Activated gamma-delta T cell (primary cell): ENCODE measurements around the gene CCDC40.

ENCODE experiments used
- DNase-seq: peaks from one replicate; lab custom pipeline; 2025; lab: John Stamatoyannopoulos, UW

CCDC40 gene

DNA sequence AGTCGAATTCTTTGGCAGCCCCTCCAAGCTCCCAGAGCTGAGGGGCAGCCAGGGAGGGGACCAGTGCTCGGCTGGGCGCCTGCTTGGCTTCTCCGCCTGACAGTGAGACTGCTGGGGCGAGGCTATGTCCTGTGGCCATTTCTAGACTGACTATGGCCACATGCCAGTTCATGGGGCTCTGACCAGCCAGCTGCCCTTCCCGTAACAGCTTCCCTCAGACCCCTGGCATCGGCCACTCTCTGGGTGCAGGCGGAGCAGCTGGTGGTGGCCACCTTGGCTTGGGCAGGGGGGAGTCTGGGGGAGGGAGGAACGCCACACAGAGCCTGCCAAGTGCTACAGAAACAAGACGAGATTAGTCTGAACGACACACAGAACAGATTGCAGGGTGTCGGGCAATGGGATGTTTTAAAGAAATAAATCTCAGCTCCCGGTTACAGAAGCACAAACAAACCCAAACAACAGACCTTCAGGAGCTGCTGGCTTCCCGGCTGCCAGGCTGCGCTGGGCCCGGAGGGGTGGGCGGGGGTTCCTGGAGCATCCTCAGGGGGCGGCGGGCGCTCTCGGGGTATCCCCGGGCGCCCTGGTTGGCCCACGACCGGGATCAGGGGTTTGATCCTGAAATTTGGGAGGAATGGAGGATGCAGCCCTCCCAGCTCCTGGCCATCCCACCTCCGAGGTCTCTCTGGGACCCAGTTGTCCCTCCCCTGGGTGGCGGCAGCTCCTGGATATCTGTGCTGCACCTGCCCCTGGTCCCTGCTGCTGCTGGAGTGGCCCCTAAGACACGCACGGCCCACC is 35.3 kb upstream of the CCDC40 start:
- no peak for DNase-seq

DNA sequence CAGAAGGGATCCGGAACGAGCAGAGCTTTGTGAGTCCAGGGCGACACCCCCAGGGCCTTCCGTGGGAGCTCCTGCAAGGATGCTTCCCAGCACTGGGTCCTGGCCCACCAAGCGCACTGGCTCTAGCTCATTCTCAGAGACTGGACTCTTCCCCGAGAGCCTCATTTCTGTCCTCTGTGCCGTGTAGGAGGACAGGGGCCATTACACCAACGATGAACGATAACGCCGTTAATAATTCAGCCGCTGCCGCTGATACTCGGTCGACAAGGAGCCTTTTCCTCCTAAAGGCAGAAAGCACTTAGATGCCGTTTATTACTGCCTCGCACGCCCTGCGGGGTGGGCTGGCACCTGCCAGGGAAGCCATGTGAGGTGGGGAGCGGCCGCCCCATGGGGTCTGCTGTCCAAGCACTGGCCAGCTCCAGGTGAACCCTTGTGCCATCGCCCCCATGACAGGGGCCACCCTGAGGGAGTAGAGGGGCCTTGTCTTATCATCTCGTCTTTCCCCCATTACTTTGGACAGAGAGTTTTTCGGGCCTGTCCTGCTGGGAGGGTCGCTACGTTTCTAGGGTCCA is 34.3 kb upstream of the CCDC40 start:
- no peak for DNase-seq

DNA sequence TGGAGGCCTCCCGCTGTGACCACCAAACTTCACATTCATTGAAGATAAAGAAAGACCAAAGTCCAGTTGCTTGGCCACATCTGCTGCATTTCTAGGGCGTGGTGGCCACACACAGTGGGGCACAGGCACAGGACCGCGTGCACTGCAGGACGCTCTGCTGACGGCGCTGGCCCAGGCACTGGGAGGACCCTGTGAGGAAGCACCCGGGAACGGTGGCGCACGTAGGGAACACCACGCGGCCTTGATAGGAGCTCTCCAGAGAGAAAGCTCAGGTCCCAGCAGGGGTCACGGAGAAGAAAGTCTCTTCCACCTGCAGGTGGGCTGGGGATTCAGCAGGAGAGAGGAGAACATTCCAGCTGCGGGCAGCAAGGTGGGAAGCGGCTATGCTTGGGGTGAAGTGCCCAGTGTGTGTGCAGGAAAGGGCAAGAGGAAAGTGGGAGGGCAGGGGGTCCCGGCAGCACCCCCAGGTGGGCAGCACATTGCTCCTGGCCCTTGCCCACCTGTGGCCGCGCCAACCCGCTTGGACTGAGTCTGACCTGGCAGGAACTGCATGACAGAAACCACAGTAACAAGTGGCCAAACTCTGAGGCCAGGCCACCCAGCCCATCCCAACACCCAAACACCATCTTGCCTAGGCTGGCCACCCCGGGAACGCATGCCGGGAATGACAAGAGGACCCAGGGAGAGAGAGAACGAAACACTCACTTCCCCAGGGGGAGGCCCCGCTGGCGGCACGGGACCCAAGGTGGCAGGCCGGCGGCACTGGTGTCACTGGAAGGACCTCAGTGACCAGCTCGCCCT is 33.6 kb upstream of the CCDC40 start:
- DNase-seq = no peak

DNA sequence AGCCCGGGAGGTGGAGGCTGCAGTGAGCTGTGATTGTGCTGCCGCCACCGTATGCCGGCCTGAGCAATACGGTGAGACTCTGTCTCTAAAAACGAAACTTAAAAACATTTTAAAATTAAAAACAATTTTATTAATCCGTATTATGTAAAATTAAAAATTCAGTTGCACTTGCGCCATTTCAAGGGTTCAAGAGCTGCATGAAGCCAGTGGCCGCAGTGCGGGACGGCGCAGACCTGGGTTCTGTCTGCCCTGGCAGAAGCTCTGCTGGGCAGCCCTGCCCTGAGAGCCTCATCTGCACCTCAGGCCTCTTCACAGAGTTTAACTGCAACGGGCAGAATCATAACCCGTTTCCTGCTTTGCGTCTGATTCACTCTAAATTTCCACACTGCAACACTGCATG is 32.5 kb upstream of the CCDC40 start:
- no peak for DNase-seq

DNA sequence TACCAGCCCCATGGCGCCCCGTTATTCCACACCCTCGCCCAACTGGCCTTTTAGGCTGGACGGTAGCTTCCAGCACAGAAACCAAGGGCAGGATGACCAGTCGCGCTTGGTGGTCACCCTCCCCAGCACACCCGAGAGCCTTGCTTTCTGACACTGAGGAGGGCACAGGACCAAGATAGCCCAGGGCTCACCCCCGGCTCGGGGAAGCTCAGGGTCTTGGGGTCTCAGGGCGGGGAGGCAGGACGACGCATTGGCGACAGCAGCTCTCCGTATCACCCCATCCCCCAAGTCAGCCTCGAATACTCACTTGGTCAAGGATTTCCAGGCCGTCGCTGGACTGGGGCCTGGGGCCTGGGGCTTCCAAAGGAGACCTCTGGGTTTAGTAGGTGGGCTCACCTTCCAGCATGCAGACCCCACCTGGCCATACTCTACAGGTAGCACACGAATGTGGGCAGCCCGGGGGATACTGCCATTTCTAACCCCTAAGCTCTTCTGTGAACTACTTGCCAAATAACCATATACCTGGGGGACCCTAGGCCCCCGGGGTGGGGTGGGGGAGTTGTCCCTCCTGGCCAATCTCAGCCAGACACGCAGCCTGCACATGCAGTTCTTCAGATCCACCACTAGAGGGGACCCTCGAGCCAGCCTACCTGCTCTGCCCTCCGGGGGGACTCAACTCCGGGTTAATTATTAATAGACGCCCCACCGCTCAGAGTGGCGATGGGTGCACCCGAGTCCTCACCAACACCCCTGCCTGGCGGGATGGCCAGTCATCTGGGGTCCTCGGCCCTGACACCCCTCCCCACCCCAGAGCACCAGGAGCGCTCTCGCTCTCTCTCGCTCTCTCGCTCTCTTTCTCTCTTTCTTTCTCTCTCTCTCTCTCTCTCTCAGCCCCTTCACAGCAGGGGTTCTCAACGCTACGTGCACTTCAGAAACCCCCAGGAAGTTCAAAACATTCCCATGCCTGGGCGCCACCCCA is 30.8 kb upstream of the CCDC40 start:
- DNase-seq = no peak

- no peak for DNase-seq
These were observed 30.1 kb upstream of the CCDC40 start for GRCh38 chr17:80006339-80006720.

DNA sequence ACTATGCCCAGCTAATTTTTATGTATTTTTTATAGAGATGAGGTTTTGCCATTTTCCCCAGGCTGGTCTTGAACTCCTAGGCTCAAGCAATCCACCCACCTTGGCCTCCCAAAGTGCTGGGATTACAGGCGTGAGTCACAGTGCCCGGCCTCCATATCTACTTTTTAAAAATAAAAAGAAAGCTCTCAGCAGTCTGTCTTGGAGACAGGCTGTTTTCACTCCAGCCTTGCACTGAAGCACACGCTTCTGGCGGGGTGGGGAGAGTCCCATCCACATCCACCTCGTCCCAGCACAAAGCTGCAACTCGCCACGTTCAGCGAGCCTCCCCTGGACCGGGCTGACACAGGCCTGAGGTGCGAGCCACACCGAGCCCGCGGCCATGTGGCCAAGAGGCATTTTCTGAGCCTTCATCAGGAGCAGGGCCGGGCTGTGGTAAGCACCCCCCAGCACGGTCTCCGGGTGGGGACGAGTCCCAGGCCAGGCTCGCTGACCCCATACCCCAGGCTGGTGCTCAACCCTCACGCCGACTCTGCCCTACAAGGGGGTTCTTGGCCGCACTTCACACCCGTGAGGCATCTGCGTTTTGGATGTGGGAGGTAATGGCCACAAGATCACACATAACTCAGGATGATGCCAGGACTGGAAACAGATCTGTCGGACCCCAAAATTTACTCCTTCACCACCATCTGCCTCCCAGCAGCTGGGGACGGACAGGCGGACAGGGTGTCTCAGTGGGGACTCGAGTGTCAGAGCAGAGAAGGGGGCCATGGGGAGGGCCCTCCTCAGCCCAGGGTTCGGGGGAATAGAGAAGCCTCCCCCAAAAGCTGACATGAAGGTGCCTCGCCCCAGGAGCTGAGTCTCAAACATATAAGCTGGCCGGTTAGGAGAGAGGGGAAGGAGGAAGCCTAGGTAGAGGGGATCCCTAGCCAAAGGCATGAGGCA is 29.4 kb upstream of the CCDC40 start:
- no peak for DNase-seq

DNA sequence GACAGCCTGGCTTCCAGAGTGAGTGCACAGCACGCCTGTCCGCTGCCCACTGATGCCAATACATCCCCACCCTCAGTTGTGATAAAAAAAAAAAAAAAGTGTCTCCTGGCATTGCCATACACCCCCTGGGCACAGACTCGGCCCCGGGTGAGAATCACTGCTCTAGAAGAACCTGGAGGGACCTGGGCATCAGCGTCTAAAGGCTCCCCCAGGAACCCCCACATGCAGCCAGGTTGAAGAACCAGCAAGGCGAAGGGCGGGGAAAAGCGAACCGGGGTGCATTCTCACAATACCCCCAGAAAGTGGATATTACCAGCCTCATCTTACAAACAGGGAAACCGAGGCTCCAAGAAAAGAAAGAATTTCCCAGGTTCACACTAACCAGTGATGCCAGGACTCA is 28.5 kb upstream of the CCDC40 start:
- no peak for DNase-seq

DNA sequence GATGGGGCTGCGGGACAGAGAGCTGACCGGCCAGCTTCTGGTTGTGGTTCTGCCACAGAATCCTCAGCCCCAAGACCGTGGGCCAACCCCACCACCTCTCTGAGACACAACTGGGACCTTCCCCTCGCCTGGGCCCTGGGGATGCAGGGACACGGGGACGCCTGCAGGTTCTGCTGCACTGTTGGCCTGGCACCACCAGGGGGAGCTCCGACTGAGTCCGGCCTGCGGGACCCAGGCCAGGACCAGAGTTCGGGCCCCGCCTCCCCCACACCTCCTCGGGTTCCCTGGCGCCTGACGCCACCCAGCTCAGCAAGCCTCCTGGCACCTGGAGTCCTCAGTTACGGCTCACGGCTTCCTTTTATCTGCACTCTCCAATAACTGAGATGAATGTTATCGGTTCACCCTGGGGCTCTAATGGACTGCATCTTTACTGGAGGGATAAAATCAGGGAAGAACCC is 28.0 kb upstream of the CCDC40 start:
- DNase-seq = peak; percentile 44

DNA sequence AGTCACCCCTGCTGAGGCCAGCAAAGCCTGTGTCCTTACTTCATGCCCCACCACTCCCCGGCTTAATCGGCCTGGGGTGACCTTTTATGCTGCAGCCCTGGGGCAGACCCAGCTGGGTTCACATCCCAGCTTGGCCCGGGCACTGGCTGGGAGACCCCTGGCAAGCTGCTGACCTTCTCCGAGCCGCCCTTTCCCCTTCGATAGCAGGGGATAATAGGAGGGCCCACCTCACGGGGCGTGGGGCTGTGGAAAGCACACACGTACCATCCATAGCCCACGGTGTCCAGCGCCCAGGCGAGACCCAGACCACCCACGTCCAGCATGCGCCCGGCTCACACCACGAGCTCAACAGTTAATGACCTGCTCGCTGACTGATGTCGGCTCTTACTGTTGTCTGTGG is 27.6 kb upstream of the CCDC40 start:
- DNase-seq = no peak

- no peak for DNase-seq
These were observed 26.8 kb upstream of the CCDC40 start for GRCh38 chr17:80009391-80010282.

DNA sequence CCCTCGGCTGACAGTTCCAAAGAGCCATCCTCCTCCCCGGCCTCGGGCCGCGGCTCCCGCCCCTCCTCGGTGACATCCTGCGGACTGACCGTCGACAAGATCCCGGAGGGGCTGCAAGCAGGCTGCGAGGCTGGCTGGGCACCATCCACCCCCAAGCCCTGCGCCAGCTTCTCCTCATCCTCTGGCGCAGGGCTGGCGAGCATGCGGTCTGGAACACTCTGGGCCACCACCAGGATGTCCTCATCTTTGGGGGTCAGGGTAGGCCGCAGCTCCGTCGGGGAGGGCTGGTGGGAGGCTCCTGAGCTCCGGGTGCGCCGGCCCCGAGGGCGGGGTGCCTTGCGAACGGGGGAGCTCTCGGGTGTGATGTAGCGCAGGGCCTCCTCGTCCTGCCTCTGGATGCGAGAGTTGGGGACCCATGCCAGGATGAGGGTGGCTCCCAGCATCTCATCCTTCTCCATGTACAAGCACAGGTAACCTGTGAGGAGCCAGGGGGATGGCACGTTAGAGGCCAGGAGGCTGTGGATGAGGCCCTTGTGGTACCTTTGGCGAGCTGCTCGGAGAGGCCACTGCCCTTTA is 26.1 kb upstream of the CCDC40 start:
- no peak for DNase-seq

DNA sequence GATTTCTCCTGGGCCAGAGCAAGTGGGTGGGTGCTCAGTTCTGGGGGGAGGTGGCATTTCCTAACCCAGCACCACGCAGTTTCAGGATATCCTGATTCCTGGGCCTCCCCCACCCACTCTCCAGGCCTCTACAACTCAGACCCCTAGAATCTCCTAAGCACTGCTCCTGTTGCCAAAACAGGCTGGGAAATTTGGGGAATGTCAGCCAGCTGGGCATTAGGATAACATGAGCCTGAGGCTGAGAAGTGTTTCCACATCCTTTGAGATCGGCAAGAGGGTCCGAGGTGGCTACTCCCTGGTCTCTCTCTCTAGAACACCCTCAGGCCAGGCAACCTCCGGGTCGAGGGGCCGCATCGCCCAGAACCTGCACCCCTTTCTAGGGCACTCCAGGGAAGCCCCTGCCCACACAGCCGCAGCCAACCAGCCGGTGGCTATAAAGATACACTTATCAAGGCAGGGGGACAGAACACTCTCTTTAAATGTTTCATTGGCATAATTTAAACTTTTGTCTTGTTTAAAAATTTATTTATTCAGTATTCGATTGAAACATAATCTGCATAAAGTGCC is 24.4 kb upstream of the CCDC40 start:
- no peak for DNase-seq

GRCh38 chr17:80012765-80013741 is 23.4 kb upstream of the CCDC40 start:
- no peak for DNase-seq

DNA sequence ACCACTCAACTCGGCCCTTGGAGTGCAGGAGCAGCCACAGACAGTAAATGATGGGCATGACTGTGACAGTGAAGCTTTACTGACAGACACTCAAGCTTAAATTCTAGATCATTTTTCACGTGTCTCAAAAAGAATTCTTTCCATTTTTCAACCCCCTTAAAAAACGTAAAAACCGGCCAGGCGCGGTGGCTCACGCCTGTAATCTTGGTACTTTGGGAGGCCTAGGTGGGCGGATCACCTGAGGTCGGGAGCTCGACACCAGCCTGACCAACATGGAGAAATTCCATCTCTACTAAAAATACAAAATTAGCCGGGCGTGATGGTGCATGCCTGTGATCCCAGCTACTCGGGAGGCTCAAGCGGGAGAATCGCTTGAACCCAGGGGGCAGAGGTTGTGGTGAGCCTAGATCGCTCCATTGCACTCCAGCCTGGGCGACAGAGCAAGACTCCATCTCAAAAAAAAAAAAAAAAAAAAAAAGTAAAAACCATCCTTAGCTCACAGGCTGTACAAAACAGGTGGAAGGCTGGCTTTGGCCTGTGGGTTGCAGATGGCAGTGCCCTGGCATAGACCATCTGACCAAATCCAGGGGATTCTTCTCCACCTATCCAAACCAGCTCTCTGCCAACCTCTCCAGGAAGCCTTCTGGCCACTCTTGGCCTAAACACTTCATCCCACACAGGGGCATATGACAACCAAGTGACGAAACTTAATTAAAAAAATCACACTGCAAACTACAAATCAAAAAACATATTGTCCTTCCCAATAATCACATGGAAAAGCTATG is 19.0 kb upstream of the CCDC40 start:
- no peak for DNase-seq

DNA sequence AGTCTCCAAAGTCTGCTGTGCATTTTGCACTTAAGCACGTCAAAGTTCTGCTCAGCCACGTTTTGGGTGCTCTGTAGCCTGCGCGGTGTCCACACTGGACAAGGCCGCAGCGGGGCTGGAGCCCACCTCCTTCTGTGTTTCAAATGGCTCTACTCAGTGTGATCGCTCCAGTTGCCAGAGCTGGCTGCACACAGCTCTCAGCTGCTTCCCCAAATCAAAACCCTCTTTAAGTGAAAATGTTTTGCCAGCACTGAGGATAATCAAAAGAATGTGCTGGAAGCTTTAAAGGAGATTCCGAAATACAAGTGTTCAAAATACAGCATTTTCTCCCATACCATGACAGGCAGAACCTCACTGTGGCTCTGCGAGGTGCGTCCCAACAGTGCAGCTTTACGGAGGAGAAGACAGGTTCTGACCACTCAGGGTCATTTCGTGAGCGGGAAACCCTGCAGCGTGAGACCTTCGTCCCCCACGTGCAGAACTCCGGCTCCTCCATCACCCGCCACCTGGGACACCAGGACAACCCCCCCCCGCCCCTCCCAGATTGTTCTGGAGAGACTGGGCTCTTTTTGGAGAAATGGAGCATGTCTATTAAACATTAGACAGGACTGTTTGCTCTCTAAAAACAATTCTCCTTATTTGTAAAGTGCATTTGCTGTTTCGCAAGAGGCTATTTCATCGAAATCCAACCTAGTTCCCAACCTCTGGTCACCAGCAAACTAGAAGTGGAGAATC is 17.4 kb upstream of the CCDC40 start:
- DNase-seq = no peak
